Measurements from ENCODE around the gene MIGA2. TPM values are rescaled to one million over a fixed set of nuclear protein-coding genes. Genes with fewer than 3 reads are reported as not detected.

MIGA2 gene, protein sequence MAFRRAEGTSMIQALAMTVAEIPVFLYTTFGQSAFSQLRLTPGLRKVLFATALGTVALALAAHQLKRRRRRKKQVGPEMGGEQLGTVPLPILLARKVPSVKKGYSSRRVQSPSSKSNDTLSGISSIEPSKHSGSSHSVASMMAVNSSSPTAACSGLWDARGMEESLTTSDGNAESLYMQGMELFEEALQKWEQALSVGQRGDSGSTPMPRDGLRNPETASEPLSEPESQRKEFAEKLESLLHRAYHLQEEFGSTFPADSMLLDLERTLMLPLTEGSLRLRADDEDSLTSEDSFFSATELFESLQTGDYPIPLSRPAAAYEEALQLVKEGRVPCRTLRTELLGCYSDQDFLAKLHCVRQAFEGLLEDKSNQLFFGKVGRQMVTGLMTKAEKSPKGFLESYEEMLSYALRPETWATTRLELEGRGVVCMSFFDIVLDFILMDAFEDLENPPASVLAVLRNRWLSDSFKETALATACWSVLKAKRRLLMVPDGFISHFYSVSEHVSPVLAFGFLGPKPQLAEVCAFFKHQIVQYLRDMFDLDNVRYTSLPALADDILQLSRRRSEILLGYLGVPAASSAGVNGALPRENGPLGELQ
- 11.1 and 23.6 TPM in 2 replicates for total RNA-seq

DNA sequence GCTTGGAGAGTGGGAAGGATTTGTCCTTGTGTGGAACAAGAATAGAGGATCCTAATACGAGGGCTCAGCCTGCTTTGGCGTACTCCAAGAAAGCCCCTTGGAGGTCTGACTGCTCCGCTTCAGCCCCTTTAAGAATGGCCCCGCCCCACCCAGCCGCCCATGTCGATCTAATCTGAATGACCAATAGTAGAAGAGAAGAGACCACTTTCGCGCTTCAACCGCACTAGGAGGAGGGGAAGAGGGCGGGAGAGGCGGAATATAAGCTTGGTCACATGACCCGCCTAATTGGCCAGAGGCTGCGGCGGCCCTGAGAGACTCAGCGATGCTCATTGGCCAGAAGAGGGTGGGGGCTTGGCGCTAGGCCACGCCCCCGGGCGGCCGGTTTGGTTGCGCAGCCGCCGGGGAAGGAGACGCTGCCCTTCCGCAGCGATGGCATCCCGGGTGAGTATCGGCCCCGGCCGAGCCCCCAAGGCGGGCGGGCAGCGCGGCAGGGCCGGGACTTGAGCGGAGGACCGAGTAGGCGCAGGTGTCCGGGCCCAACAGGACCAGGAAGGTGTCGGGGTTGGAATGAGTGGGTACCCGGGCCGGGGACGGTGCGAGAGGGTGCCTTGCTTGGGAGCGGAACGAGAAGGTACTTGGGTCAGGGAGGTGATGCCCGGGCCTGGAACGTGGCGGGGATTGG is at the start of gene MIGA2:
TSS of gene MIGA2 (plus strand) at position 386 of the 682 bp plus-strand sequence. CDS start 3,969 bp downstream, outside the sequence.

DNA sequence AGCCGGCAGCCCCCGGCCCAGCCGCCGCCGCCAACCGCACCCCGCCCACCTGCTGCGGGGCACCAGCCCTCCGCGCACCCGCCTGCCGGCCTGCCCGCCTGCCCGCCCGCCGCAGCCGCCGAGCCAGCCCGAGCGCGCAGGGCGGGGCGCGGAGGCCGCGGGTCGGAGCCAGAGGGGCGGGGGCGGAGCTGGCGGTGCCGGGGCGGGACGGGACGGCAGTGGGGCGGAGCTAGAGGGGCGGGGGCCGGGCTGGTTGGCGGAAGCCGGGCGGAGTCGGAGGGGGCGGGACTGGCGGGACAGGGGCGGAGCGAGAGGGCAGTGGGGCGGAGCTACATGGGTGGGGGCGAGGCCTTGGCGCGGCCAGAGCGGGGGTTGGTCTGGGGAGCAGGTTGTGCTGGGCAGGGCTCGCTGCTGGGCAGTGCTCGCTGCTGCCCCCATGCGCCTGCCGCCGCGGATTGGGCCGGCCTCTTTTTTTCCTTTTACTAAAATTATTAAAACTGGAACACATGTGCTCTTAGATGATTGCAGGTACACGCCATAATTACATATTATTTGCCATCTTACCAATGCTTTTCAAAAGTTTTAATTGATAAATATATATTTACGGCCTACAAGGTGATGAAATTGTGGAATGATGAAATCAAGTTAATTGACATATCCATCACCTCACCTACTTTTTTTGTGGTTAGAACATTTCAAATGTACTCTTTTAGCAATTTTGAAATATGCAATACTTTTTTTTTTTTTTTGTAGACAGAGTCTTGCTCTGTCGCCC is 8.0 kb upstream of the MIGA2 start, which contains the start of gene SH3GLB2:
TSS of gene SH3GLB2 (minus strand) at position 140 of the 775 bp plus-strand sequence. CDS start 177 bp downstream, outside the sequence.

DNA sequence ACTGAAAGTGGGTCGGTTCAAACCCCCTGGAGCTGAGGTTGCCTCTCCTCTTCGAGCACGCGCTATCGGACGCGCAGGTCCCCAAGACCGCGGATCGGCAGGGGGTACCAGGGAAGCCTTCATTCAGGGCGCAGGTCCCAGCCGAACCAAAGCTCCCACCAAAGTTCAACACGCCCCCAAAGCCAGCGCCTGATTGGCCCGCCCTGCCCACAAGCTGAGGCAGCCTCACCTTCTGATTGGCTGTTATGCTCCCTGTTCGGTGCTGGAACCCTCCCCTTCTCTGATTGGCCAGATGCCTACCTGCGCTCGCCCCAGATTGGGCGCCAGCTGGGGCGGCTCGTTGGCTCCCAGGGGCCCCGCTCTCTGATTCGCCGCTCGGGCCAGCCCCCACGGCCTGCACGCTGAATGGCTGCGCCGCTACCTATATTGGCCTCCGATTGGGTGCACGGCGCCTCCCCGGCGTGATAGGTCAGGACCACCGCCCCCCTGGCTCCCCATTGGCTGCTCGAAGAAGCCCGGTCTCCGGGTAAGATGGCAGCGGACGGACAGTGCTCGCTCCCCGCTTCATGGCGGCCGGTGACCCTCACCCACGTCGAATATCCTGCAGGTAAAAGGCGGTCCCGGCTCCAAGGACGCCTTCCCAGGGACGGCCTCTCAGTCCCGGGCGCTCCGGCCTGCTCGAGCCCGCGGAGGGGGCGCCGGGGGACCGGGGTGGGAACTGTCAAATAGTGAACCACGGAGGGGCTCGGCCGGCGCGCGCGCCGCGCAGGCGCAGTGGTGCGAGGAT is 44.4 kb downstream of the MIGA2 start, which contains the start of gene DOLPP1:
TSS of gene DOLPP1 (plus strand) at position 511 of the 787 bp plus-strand sequence. CDS start at position 532, 21 bp downstream.

DNA sequence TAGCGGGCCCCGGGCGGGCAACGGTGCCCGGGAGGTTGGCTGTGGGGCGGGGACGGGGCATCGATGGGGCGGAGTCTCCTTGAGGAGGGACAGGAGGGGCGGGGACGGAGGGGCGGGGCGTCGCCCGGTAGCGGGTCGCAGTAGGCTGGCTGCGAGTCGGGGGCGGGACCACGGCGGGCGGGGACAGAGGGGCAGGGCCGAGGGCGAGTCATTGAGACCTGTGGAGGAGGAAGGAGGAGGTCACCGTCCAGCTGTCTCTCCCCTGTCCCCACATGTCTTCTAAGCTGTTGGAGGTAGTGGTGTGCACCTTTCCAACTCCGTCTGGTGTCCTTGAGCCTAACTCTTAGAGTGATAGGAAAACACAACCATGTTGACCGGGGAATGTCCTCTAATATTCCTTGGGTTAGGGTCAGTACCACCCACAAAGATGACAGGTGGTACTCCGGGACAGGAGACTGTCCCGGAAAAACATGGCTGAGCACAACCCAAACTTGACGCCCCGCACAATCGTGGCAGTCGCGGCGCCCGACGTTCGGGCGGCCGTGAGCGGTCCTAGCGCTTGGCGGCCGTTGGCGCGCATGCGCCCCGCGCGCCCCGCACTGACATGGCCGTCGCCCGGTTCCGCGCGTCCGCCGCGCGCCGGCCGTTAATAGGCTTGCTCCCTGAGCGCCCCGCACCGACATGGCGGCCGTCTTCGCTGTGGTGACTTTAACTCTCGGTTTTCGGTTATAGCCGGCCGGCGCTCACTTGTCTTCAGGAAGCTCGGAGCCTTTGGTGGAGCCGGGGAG is 74.5 kb downstream of the MIGA2 start, which contains the start of the genes CRAT and PTPA:
TSS of gene CRAT (minus strand) at position 54 of the 788 bp plus-strand sequence. CDS start 284 bp downstream, outside the sequence.
TSS of gene PTPA (plus strand) at position 676 of the 788 bp plus-strand sequence. CDS start 186 bp downstream, outside the sequence.

Other genes with a start within 250 kb of the MIGA2 start
- 9.7 and 20.6 TPM in 2 replicates for gene TBC1D13, start 249.4 kb upstream of the MIGA2 start, total RNA-seq
- gene ENDOG, start 218.1 kb upstream of the MIGA2 start, total RNA-seq, result 16.2 and 31.7 TPM in 2 replicates
- gene SPOUT1, start 206.8 kb upstream of the MIGA2 start, total RNA-seq, result 11.1 and 24.4 TPM in 2 replicates
- gene KYAT1, start 154.7 kb upstream of the MIGA2 start, total RNA-seq, result 9.3 and 15.1 TPM in 2 replicates
- gene LRRC8A, start 154.5 kb upstream of the MIGA2 start, total RNA-seq, result 37.4 and 53.9 TPM in 2 replicates
- gene PHYHD1, start 115.6 kb upstream of the MIGA2 start, total RNA-seq, result 11.9 and 16.9 TPM in 2 replicates
- 28.2 and 30.3 TPM in 2 replicates for gene DOLK, start 89.0 kb upstream of the MIGA2 start, total RNA-seq
- gene NUP188, start 88.9 kb upstream of the MIGA2 start, total RNA-seq, result 30.1 and 40.9 TPM in 2 replicates
- gene SH3GLB2, start 8.3 kb upstream of the MIGA2 start, total RNA-seq, result 25.4 and 38.4 TPM in 2 replicates
- 15.9 and 17.0 TPM in 2 replicates for gene DOLPP1, start 44.5 kb downstream of the MIGA2 start, total RNA-seq
- 29.6 and 45.8 TPM in 2 replicates for gene CRAT, start 74.2 kb downstream of the MIGA2 start, total RNA-seq
- gene PTPA, start 74.8 kb downstream of the MIGA2 start, total RNA-seq, result 135 and 153 TPM in 2 replicates
- 54.2 and 109 TPM in 2 replicates for gene IER5L, start 141.6 kb downstream of the MIGA2 start, total RNA-seq

Data from epithelial cell of alveolus of lung (primary cell).